Colonic mucosa (tissue), 4 donors: Measurements from ENCODE around the gene RAX2. TPM values are rescaled to one million over a fixed set of nuclear protein-coding genes. Genes with fewer than 3 reads are reported as not detected.
A peak's percentile ranks its signal among the peaks of the same experiment; 100 is the strongest.

Experiments
- DNase-seq: peaks from one replicate; pipeline ENCODE4 v3.0.0-alpha.2; 2020
- H3K27ac ChIP-seq: fragments of 200-600 bp; one replicate; pipeline ENCODE4 v1.8.0; 2021
- H3K27me3 ChIP-seq: fragments of 200-600 bp; one replicate; pipeline ENCODE4 v1.8.0; 2021
- H3K36me3 ChIP-seq: fragments of 200-600 bp; one replicate; pipeline ENCODE4 v1.8.0; 2021
- H3K4me1 ChIP-seq: fragments of 200-600 bp; one replicate; pipeline ENCODE4 v1.8.0; 2021; ENCODE audit warnings: mild to moderate bottlenecking
- H3K4me3 ChIP-seq: fragments of 200-600 bp; one replicate; pipeline ENCODE4 v1.8.0; 2021
- H3K9ac ChIP-seq, 2 donors: one replicate each; pipeline ENCODE4 v1.7.0; 2013; ENCODE audit warnings: control low read depth in 2 of 2, low read depth in 2 of 2, low read length in 2 of 2
- H3K9me3 ChIP-seq: fragments of 200-600 bp; one replicate; pipeline ENCODE4 v1.8.0; 2021
- intact Hi-C: fragments of 100-400 bp; cut with DNase I; formaldehyde crosslinking; loops from one replicate; pipeline ENCODE4 v1.14.1; 2022
- total RNA-seq, 2 donors: library from RNA; stranded (reverse); fragmentation: NEBNext Ultra II Directional in 1 of 2; extraction: Animal tissue kit (Norgen Biotek cat#: 25700) in 1 of 2; gene quantifications; one replicate each; pipeline ENCODE4 v1.2.1, GENCODE V29; 2021
- TF ChIP-seq, protein P1 (sequence below): fragments of 200-600 bp; IDR thresholded peaks from one replicate; pipeline ENCODE4 v1.8.0; 2022; ENCODE audit warnings: antibody characterized with exemption, mild to moderate bottlenecking
- donor health status: healthy.
- donor health status: DM: no; HTN: no; CAD: no.
- donor health status: DM: no; HTN: no; CAD: no.

RAX2 gene
- total RNA-seq, 2 donors from 2014 or later: not detected

DNA sequence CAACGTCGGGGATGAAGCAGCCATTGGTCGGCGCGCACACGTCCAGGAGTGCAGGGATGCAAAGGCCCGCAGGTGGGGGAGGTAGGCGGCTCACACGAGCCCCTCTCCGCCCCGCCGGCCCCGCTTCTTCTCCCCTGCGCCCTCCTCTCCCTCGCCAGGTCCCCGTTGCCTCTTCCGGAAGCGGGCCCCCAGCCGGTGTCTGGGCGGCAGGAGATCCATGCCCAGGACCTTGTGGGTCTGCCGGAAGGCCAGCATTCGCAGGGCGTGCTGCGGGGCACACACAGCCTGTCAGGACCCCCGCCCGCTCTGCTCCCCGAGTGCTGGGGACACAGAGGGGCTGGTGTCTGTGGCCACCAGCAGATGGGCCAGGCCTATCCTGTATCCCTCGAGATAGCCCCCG is 33.8 kb upstream of the RAX2 start:
- H3K4me3 ChIP-seq: no peak overlapping the region
- H3K9me3 ChIP-seq: no peaks in the 10 kb centered on the region
- H3K4me1 ChIP-seq: no peaks in the 10 kb centered on the region
- no peak for DNase-seq
- no peaks in the 10 kb centered on the region for H3K36me3 ChIP-seq
- no peak overlapping the region for H3K9ac ChIP-seq
- intact Hi-C loops: no loop called here
- no peak overlapping the region for H3K27ac ChIP-seq
- TF ChIP-seq, protein P1, sequence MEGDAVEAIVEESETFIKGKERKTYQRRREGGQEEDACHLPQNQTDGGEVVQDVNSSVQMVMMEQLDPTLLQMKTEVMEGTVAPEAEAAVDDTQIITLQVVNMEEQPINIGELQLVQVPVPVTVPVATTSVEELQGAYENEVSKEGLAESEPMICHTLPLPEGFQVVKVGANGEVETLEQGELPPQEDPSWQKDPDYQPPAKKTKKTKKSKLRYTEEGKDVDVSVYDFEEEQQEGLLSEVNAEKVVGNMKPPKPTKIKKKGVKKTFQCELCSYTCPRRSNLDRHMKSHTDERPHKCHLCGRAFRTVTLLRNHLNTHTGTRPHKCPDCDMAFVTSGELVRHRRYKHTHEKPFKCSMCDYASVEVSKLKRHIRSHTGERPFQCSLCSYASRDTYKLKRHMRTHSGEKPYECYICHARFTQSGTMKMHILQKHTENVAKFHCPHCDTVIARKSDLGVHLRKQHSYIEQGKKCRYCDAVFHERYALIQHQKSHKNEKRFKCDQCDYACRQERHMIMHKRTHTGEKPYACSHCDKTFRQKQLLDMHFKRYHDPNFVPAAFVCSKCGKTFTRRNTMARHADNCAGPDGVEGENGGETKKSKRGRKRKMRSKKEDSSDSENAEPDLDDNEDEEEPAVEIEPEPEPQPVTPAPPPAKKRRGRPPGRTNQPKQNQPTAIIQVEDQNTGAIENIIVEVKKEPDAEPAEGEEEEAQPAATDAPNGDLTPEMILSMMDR: no peak
- H3K27me3 ChIP-seq: peaks cover 12% of the 10 kb centered on the region

DNA sequence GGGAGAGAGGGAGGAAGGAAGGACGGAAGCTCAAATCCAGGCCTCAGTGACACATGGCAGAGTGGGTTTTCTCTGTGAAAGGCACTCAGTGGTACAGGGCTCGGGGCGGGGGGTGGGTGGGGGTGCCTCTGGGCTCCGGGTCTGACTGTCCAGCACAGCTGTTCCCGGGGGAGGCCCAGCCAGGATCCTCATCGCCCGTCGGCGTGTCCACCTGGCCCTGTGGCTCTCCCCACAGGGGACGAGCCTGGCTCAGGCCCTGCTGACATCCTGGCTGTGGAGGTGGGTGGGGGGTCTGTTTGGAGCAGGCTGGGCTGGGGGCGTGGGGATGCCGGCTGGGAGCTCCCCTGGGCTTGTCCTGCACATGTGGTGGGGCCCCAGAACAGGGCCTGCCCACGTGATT is 32.4 kb upstream of the RAX2 start:
- no peak overlapping the region for H3K4me3 ChIP-seq
- H3K27me3 ChIP-seq: peaks cover 15% of the 10 kb centered on the region
- no peak overlapping the region for H3K9ac ChIP-seq
- intact Hi-C loops: no loop called here
- H3K27ac ChIP-seq: no peak overlapping the region
- H3K9me3 ChIP-seq: no peaks in the 10 kb centered on the region
- no peaks in the 10 kb centered on the region for H3K36me3 ChIP-seq
- DNase-seq: no peak
- TF ChIP-seq, protein P1: no peak
- H3K4me1 ChIP-seq: no peaks in the 10 kb centered on the region

DNA sequence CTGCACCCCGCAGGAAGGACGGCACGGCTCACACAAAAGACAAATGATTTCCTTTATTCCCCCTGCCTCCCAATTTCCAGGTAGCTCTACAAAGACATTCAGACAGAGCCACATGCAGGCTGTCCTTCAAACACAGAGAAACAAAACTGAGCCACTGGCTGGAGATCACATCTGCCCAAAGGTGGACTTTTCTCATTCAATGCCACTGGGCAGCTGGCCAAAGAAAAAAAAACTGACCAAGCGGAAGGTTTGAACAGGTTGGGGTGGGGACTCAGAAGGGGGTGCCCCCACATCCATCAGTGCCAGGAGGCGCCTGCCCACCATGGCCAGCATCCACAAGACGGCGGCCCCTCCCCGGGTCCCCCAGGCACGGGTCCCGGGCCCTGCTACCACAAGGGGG is 32.0 kb upstream of the RAX2 start:
- Histone ChIP-seq H3K4me1 (no peaks in the 10 kb centered on the region), H3K9ac (no peak overlapping the region), H3K36me3 (no peaks in the 10 kb centered on the region), H3K4me3 (no peak overlapping the region), H3K27me3 (peaks cover 15% of the 10 kb centered on the region), H3K27ac (no peak overlapping the region), H3K9me3 (no peaks in the 10 kb centered on the region)
- intact Hi-C loops: no loop called here
- DNase-seq: no peak
- TF ChIP-seq, protein P1: no peak

DNA sequence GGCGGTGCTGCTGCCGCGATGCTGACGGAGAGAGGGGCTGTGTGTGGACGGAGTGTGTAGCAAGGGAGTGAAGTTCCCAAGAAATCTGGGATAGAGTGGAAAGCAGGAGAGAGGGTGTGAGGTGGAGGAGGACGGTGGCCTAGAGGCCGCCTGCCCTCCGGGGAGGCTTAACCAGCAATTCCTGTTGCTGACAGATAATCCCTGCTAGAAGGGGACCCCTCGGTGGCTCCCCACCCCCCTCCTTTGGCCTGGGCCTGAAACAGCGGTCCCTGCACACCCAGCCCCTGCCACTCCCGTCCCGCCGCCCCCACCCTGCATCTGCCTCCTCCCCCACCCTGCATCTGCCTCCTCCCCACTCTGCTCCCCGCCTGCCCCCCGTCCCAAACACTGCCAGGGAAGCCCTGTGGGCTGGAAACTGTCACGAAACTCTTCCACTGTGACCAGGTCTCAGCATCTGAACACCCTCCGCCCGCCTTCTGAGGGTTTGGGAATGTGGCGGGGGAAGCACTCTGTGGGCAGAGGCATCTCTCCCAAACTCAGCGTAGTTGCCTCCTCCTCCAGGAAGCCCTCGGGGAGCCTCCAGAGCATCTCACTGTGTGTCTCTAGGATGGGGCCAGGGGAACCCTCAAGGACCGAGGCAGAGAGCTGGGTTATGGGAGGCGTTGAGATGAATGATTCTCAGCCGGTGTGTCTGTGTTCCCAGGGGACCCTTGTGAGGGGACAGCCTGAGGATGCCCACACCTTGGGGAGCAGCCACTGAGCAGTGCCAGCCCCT is 31.3 kb upstream of the RAX2 start:
- TF ChIP-seq, protein P1: no peak
- Histone ChIP-seq H3K9ac (no peak overlapping the region), H3K4me1 (no peaks in the 10 kb centered on the region), H3K27me3 (peaks cover 15% of the 10 kb centered on the region), H3K27ac (no peak overlapping the region), H3K9me3 (no peaks in the 10 kb centered on the region), H3K4me3 (no peak overlapping the region), H3K36me3 (no peaks in the 10 kb centered on the region)
- intact Hi-C loops: no loop called here
- no peak for DNase-seq

- intact Hi-C loops: no loop called here
- DNase-seq: peak; percentile 26
- Histone ChIP-seq H3K36me3 (no peaks in the 10 kb centered on the region), H3K4me3 (no peak overlapping the region), H3K9me3 (no peaks in the 10 kb centered on the region), H3K9ac (peak overlapping the region in 1 of 2 donors; percentile 12), H3K27ac (no peak overlapping the region), H3K27me3 (peaks cover 15% of the 10 kb centered on the region), H3K4me1 (no peaks in the 10 kb centered on the region)
- TF ChIP-seq, protein P1: no peak
Measured at GRCh38 chr19:3801412-3802096, 29.5 kb upstream of the RAX2 start.
